Measurements from ENCODE around the gene PRSS33.

The PRSS33 gene

DNA sequence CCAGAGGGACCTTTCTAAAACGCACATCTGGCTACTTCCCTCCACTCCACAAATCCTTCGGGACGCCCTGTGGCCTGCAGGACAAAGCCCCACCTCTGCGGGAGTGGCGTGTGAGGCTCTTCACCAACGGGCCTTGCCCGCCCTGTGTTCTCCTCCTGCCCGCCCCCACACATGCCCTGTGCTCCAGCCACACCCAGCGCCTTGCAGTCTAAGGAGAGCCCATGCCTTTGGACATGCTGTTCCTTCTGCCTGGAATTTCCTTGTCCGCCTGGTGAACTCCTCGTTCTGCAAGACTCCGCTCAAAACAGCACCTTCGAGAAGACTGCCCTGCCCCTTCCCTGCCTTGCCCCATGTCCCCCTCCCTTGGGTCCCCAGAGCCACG, 17.7 kb downstream of the PRSS33 start:
- peaks cover 82 to 95% of the 10 kb centered on the region in 2 donors for H3K36me3 ChIP-seq (ENCODE audit: control insufficient read depth in 2 of 2, insufficient read depth in 2 of 2, low read length in 2 of 2)
- H3K4me1 ChIP-seq (ENCODE audit: control insufficient read depth in 2 of 2, insufficient read depth in 2 of 2, low read length in 2 of 2) = peaks cover 18 to 20% of the 10 kb centered on the region in 2 donors
- peak overlapping the region; percentile 94 to 96 for H3K27ac ChIP-seq (ENCODE audit: low read depth in 2 of 2, low read length in 2 of 2)

DNA sequence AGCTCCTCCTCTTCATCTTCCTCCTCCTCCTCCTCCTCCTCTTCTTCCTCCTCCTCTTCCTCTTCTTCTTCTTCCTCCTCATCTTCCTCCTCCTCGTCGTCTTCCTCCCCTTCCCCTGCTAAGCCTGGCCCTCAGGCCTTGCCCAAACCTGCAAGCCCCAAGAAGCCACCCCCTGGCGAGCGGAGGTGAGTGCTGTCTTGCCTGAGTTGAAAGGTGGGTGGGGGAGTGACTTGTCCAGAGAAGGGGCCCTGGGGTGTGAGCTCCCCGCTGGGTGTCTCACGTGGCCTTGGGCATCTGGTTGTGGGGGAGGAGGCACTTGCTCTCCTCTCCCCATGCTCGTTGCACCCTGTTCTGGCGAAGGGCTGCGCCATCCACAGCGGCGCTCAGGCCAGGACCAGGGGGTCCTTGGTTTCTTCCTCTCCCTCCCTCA, 18.2 kb downstream of the PRSS33 start:
- Histone ChIP-seq H3K27me3 (ENCODE audit: control insufficient read depth in 2 of 2, insufficient read depth in 2 of 2, low read length in 2 of 2) (no peaks in the 10 kb centered on the region), H3K9me3 (ENCODE audit: control insufficient read depth in 2 of 2, low read length in 2 of 2) (no peaks in the 10 kb centered on the region), H3K9ac (ENCODE audit: low read depth in 1 of 2, low read length in 2 of 2) (peak overlapping the region; percentile 68), H3K4me3 (ENCODE audit: low read length in 2 of 2) (no peak overlapping the region), H3K4me1 (ENCODE audit: control insufficient read depth in 2 of 2, insufficient read depth in 2 of 2, low read length in 2 of 2) (peaks cover 18 to 20% of the 10 kb centered on the region in 2 donors), H3K27ac (ENCODE audit: low read depth in 2 of 2, low read length in 2 of 2) (peak overlapping the region; percentile 94 to 96), H3K36me3 (ENCODE audit: control insufficient read depth in 2 of 2, insufficient read depth in 2 of 2, low read length in 2 of 2) (peaks cover 86 to 95% of the 10 kb centered on the region in 2 donors)

More for the DNA sequence above, 17.7 kb downstream of the PRSS33 start:
- H3K9me3 ChIP-seq (ENCODE audit: control insufficient read depth in 2 of 2, low read length in 2 of 2) = no peaks in the 10 kb centered on the region
- H3K9ac ChIP-seq (ENCODE audit: low read depth in 1 of 2, low read length in 2 of 2) = peak overlapping the region; percentile 68 to 69
- H3K27me3 ChIP-seq (ENCODE audit: control insufficient read depth in 2 of 2, insufficient read depth in 2 of 2, low read length in 2 of 2) = no peaks in the 10 kb centered on the region
- peak overlapping the region in 1 of 2 donors; percentile 13 for H3K4me3 ChIP-seq (ENCODE audit: low read length in 2 of 2)

DNA sequence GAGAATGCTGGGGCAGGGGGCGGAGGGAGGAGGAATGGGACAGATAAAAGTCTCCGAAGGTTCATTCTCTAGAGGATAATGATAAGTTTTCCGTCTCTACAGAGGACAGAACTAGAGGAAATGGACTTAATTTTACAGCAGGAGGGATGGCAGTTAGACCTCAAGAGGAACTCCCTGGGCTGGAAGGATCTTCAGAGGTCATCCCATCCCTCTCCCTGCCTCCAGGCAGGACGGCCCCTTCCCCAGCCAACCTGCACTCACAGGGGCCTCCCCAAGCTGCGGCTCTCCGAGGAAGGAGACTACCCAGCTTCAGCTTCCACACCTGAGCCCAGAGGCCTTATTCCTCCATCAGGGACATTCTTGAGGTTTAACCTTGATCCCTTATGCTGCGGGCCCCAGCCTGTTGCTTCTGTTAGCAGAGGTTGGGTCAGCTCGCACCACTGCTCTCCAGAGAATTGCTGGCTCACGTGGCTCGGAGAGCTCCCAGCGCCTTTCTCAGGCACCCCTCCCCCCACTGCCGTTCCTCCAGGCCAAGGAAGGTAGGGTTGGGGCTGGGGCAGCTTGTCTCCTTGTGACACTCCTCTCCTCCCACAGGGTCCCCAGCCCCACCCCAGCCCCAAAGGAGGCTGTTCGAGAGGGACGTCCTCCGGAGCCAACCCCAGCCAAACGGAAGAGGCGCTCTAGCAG, 18.8 kb downstream of the PRSS33 start:
- no peak overlapping the region for H3K4me3 ChIP-seq (ENCODE audit: low read length in 2 of 2)
- no peaks in the 10 kb centered on the region for H3K27me3 ChIP-seq (ENCODE audit: control insufficient read depth in 2 of 2, insufficient read depth in 2 of 2, low read length in 2 of 2)
- peak overlapping the region; percentile 94 to 96 for H3K27ac ChIP-seq (ENCODE audit: low read depth in 2 of 2, low read length in 2 of 2)
- H3K36me3 ChIP-seq (ENCODE audit: control insufficient read depth in 2 of 2, insufficient read depth in 2 of 2, low read length in 2 of 2) = peaks cover 88 to 95% of the 10 kb centered on the region in 2 donors
- no peaks in the 10 kb centered on the region for H3K9me3 ChIP-seq (ENCODE audit: control insufficient read depth in 2 of 2, low read length in 2 of 2)
- H3K4me1 ChIP-seq (ENCODE audit: control insufficient read depth in 2 of 2, insufficient read depth in 2 of 2, low read length in 2 of 2) = peaks cover 18 to 20% of the 10 kb centered on the region in 2 donors
- H3K9ac ChIP-seq (ENCODE audit: low read depth in 1 of 2, low read length in 2 of 2) = no peak overlapping the region

DNA sequence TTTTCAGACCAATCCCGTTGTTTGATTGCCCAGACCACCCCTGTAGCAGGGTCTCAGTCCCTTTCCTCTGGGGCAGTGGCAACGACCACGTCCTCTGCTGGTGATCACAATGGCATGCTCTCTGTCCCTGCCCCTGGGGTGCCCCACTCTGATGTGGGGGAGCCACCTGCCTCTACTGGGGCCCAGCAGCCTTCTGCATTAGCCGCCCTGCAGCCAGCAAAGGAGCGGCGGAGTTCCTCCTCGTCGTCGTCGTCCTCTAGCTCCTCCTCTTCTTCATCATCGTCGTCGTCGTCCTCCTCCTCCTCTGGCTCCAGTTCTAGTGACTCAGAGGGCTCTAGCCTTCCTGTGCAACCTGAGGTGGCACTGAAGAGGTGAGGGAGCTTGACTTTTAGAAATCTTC, 19.5 kb downstream of the PRSS33 start:
- H3K4me3 ChIP-seq (ENCODE audit: low read length in 2 of 2) = no peak overlapping the region
- H3K9ac ChIP-seq (ENCODE audit: low read depth in 1 of 2, low read length in 2 of 2) = no peak overlapping the region
- H3K36me3 ChIP-seq (ENCODE audit: control insufficient read depth in 2 of 2, insufficient read depth in 2 of 2, low read length in 2 of 2) = peaks cover 90 to 96% of the 10 kb centered on the region in 2 donors
- H3K27me3 ChIP-seq (ENCODE audit: control insufficient read depth in 2 of 2, insufficient read depth in 2 of 2, low read length in 2 of 2) = no peaks in the 10 kb centered on the region
- H3K27ac ChIP-seq (ENCODE audit: low read depth in 2 of 2, low read length in 2 of 2) = peak overlapping the region in 1 of 2 donors; percentile 96
- H3K9me3 ChIP-seq (ENCODE audit: control insufficient read depth in 2 of 2, low read length in 2 of 2) = no peaks in the 10 kb centered on the region
- peaks cover 18 to 20% of the 10 kb centered on the region in 2 donors for H3K4me1 ChIP-seq (ENCODE audit: control insufficient read depth in 2 of 2, insufficient read depth in 2 of 2, low read length in 2 of 2)

GRCh38 chr16:2767140-2767731, 20.1 kb downstream of the PRSS33 start:
- Histone ChIP-seq H3K9me3 (ENCODE audit: control insufficient read depth in 2 of 2, low read length in 2 of 2) (no peaks in the 10 kb centered on the region), H3K4me3 (ENCODE audit: low read length in 2 of 2) (no peak overlapping the region), H3K27me3 (ENCODE audit: control insufficient read depth in 2 of 2, insufficient read depth in 2 of 2, low read length in 2 of 2) (no peaks in the 10 kb centered on the region), H3K36me3 (ENCODE audit: control insufficient read depth in 2 of 2, insufficient read depth in 2 of 2, low read length in 2 of 2) (peaks cover 92 to 98% of the 10 kb centered on the region in 2 donors), H3K9ac (ENCODE audit: low read depth in 1 of 2, low read length in 2 of 2) (no peak overlapping the region), H3K4me1 (ENCODE audit: control insufficient read depth in 2 of 2, insufficient read depth in 2 of 2, low read length in 2 of 2) (peaks cover 18 to 20% of the 10 kb centered on the region in 2 donors), H3K27ac (ENCODE audit: low read depth in 2 of 2, low read length in 2 of 2) (no peak overlapping the region)

- Histone ChIP-seq H3K9me3 (ENCODE audit: control insufficient read depth in 2 of 2, low read length in 2 of 2) (no peaks in the 10 kb centered on the region), H3K9ac (ENCODE audit: low read depth in 1 of 2, low read length in 2 of 2) (no peak overlapping the region), H3K27ac (ENCODE audit: low read depth in 2 of 2, low read length in 2 of 2) (no peak overlapping the region), H3K36me3 (ENCODE audit: control insufficient read depth in 2 of 2, insufficient read depth in 2 of 2, low read length in 2 of 2) (peaks cover 92 to 100% of the 10 kb centered on the region in 2 donors), H3K27me3 (ENCODE audit: control insufficient read depth in 2 of 2, insufficient read depth in 2 of 2, low read length in 2 of 2) (no peaks in the 10 kb centered on the region), H3K4me3 (ENCODE audit: low read length in 2 of 2) (no peak overlapping the region), H3K4me1 (ENCODE audit: control insufficient read depth in 2 of 2, insufficient read depth in 2 of 2, low read length in 2 of 2) (peaks cover 18 to 20% of the 10 kb centered on the region in 2 donors)
Measured at GRCh38 chr16:2766430-2767139, 20.8 kb downstream of the PRSS33 start.

DNA sequence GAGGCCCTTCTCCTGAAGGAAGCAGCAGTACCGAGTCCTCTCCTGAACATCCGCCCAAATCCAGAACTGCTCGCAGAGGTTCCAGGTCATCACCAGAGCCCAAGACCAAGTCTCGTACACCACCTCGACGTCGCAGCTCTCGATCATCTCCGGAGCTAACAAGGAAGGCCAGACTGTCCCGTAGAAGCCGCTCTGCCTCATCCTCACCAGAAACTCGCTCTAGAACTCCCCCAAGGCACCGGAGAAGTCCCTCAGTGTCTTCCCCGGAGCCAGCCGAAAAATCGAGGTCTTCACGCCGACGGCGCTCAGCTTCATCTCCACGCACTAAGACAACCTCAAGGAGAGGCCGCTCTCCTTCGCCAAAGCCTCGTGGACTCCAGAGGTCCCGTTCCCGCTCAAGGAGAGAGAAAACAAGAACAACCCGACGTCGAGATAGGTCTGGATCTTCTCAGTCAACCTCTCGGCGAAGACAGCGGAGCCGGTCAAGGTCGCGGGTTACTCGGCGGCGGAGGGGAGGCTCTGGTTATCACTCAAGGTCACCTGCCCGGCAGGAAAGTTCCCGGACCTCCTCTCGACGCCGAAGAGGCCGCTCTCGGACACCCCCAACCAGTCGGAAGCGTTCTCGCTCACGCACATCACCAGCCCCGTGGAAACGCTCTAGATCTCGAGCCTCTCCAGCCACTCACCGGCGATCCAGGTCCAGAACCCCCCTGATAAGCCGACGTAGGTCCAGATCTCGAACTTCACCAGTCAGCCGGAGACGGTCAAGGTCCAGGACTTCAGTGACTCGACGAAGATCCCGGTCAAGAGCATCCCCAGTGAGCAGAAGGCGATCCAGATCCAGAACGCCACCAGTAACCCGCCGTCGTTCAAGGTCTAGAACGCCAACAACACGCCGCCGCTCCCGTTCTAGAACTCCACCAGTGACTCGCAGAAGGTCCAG, 21.6 kb downstream of the PRSS33 start:
- no peaks in the 10 kb centered on the region for H3K27me3 ChIP-seq (ENCODE audit: control insufficient read depth in 2 of 2, insufficient read depth in 2 of 2, low read length in 2 of 2)
- no peak overlapping the region for H3K9ac ChIP-seq (ENCODE audit: low read depth in 1 of 2, low read length in 2 of 2)
- no peak overlapping the region for H3K27ac ChIP-seq (ENCODE audit: low read depth in 2 of 2, low read length in 2 of 2)
- H3K9me3 ChIP-seq (ENCODE audit: control insufficient read depth in 2 of 2, low read length in 2 of 2) = no peaks in the 10 kb centered on the region
- peaks cover 95 to 100% of the 10 kb centered on the region in 2 donors for H3K36me3 ChIP-seq (ENCODE audit: control insufficient read depth in 2 of 2, insufficient read depth in 2 of 2, low read length in 2 of 2)
- peaks cover 17 to 18% of the 10 kb centered on the region in 2 donors for H3K4me1 ChIP-seq (ENCODE audit: control insufficient read depth in 2 of 2, insufficient read depth in 2 of 2, low read length in 2 of 2)
- H3K4me3 ChIP-seq (ENCODE audit: low read length in 2 of 2) = no peak overlapping the region

DNA sequence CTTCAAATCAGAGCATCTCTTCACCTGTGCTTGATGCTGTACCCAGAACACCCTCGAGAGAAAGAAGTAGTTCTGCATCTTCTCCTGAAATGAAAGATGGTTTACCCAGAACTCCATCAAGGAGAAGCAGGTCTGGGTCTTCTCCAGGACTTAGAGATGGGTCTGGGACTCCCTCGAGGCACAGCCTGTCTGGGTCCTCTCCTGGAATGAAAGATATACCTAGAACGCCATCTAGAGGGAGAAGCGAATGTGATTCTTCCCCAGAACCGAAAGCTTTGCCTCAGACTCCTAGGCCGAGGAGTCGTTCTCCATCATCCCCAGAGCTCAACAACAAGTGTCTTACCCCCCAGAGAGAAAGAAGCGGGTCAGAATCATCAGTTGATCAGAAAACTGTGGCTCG, 22.6 kb downstream of the PRSS33 start:
- H3K36me3 ChIP-seq (ENCODE audit: control insufficient read depth in 2 of 2, insufficient read depth in 2 of 2, low read length in 2 of 2) = peaks cover 95 to 100% of the 10 kb centered on the region in 2 donors
- H3K4me1 ChIP-seq (ENCODE audit: control insufficient read depth in 2 of 2, insufficient read depth in 2 of 2, low read length in 2 of 2) = peaks cover 8 to 15% of the 10 kb centered on the region in 2 donors

GRCh38 chr16:2763173-2763572, 24.2 kb downstream of the PRSS33 start:
- Histone ChIP-seq H3K36me3 (ENCODE audit: control insufficient read depth in 2 of 2, insufficient read depth in 2 of 2, low read length in 2 of 2) (peaks cover 96 to 100% of the 10 kb centered on the region in 2 donors), H3K4me1 (ENCODE audit: control insufficient read depth in 2 of 2, insufficient read depth in 2 of 2, low read length in 2 of 2) (peaks cover 0 to 7% of the 10 kb centered on the region in 2 donors), H3K4me3 (ENCODE audit: low read length in 2 of 2) (no peak overlapping the region), H3K27ac (ENCODE audit: low read depth in 2 of 2, low read length in 2 of 2) (no peak overlapping the region), H3K9ac (ENCODE audit: low read depth in 1 of 2, low read length in 2 of 2) (no peak overlapping the region), H3K27me3 (ENCODE audit: control insufficient read depth in 2 of 2, insufficient read depth in 2 of 2, low read length in 2 of 2) (no peaks in the 10 kb centered on the region), H3K9me3 (ENCODE audit: control insufficient read depth in 2 of 2, low read length in 2 of 2) (no peaks in the 10 kb centered on the region)

More for the DNA sequence above, 22.6 kb downstream of the PRSS33 start:
- Histone ChIP-seq H3K4me3 (ENCODE audit: low read length in 2 of 2) (no peak overlapping the region), H3K9ac (ENCODE audit: low read depth in 1 of 2, low read length in 2 of 2) (no peak overlapping the region), H3K9me3 (ENCODE audit: control insufficient read depth in 2 of 2, low read length in 2 of 2) (no peaks in the 10 kb centered on the region), H3K27ac (ENCODE audit: low read depth in 2 of 2, low read length in 2 of 2) (no peak overlapping the region), H3K27me3 (ENCODE audit: control insufficient read depth in 2 of 2, insufficient read depth in 2 of 2, low read length in 2 of 2) (no peaks in the 10 kb centered on the region)

Measured in mucosa of rectum (tissue), 2 donors.